Activated T-helper 1 cell treated with anti-CD3 and anti-CD28 coated beads, Interleukin-2, amount 50 U/mL, for 16 hours (primary cell): Measurements from ENCODE around the gene CHST13.

Experiments used
- DNase-seq, 2 donors: peaks; one replicate each; pipeline ENCODE4 v3.0.0-alpha.2; 2020; ENCODE audit warnings: low read depth in 1 of 2, low spot score in 1 of 2

CHST13 gene

DNA sequence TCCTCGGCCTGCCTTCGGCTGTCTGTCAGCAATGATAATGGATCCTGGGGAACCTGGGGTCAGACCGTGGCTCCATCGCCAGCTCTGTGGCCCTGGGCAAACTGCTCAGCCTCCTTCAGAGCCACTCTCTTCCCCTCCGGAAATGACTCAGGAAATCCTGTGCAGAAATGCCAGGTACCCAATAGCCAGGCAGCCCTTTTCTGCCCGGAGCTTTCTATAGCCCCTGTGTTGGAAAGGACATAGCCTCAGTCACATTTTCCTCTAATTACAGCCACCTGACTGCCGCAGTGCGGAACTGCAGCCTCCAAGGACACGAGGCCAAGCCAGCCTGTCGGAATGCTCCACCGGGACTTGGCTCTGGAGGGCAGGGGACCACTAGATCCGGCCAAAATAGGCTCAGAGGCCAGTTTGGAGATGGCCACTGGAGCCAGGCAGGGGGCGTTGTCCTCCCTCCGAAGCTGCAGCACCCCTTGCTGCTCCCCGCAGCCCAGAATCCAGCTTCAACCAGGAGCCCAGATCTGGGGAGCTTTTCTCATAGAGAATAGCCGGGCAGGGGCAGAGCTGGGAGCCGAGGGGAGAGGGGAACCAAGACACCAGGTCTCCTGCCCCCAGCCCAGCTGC lies 36.7 kb upstream of the CHST13 start:
- DNase-seq: no peak

DNA sequence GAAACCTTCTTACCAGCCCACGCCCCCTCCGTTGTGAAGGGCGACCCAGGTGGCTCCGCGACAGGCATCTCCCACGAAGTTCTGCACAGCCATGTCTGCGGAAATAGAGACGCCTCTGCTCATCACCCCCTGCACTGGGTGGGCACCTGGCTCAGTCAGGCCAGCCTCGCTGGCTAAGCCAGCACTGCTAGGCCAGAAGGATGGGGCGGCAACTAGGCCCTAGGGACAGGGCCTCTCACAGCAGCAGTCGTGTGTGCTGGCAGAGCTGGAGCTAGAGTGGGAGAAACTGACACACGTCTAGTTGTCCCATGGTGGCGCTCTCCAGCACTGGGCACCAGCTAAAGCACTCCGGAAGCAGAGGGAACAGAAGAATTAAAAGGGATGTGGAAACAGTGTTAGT lies 35.8 kb upstream of the CHST13 start:
- no peak for DNase-seq

DNA sequence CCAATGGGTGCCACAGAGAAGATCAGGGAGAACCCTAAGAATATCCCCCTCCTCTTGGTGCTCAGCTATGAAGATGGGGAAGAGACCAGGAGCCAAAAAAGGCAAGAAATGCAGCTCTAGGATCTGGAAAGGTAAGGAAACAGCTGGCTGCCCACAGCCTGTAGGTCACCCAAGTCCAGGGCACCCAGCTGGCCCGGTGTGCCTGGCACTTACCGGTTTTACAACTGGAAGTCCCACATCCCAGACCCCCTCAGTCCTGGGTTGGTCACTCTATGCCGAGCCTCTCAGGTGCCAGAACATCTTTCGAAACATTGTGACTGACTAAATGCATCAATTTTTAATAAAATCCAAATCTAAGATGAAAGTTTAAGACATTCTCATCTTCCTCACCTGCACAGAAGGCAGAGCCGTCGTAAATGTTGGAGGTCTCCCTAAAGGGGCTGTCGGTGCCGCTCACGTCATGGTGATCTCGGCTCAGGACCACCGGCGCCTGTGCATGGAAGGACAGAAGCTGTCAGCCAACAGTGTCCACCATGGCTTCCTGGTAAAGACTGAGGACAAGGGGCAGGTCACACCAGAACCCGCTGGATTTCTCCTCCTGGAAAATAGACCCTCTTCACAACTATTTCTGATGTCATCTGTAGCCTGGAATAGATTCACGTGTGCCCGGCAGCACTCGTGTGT lies 34.9 kb upstream of the CHST13 start:
- no peak for DNase-seq

DNA sequence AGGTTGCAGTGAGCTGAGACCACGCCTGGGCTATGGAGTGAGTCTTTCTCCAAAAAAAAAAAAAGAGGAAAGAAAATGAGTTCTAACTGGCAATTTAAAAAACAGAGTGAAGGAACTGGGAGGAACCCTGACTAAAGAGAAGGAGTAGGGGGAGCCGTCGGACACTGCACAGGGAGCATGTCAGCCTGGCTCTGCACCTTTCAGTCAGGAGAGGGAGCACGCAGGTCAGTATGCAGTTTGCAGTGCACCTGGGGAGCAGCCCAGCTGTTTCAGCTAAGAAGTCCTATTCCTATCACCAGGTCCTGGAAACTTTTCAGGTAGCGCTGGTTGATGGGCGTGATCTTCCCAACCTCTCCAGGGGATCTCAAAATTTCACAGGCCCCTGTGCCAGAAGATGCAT lies 33.3 kb upstream of the CHST13 start:
- no peak for DNase-seq

DNA sequence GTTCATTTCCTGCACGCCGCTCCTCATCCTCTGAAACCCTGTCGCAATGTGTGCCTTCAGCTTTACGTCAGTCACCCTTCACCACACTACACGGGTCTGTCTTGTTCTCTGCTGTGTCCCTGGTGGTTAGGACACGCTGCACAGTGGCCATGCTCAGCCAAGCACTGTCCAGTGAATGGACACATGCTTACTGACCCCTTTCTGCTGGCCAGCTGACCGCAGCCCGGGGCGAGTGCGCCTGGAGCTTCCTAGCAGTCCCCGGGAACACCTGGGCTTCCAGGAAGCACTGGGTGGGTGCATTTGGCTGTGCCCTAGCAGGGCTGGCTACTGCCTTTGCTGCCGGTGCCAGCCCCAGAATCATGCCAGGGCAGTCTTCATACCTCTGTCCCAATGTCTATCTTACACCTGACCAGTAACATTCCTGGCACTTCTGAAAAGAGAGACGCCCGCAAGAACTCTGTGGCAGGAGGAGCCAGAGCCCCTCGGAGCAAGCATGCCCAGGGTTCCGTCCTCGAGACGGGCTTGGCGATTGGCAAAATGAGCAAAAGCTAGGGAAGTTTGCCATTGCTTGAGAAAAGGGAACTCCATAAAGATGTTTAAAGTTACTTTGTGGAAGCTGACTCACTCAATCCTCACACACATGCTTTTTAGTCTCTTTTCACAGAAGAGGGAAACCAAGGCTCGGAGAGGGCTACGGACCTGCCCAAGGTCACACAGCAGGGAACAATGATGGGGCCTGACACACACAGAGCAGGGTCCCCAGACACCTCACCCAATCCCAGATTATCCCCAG lies 32.5 kb upstream of the CHST13 start:
- DNase-seq: no peak

DNA sequence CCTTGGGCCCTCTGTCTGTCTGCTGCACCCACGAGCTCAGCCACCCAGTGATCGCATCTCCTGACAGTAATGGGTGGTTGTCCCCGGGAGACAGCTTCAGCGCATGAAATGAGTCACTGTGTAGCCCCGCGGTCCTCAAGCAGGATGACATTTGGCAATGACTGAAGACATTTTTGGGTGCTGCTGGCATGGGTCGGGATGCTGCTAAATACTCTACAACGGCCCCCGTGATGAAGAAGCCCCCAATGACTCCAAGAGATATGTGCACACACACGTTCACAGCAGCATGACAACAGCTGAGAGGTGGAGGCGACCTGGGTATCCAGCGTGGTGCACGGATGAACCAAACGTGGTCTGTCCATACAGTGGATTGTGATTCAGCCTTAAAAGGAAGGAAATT lies 30.9 kb upstream of the CHST13 start:
- DNase-seq: no peak

DNA sequence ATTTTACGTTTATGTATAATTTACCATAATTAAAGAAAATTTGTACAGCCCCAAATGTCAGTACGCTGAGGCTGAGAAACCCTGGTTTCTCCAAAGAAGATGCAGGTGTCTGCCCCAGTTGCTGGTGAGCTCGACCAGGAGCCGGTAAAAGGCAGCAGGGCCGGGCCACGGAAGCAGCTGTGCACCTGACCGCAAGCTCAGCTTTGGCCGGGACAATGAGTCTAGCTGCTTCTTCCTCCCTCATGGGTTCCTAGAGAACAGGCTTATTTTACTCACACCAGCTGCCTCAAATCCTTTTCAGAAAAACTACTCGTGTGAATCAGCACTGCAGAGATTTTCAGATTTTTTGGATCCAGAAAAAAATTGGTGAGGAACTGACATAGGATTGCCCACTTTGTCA lies 30.2 kb upstream of the CHST13 start:
- no peak for DNase-seq

DNA sequence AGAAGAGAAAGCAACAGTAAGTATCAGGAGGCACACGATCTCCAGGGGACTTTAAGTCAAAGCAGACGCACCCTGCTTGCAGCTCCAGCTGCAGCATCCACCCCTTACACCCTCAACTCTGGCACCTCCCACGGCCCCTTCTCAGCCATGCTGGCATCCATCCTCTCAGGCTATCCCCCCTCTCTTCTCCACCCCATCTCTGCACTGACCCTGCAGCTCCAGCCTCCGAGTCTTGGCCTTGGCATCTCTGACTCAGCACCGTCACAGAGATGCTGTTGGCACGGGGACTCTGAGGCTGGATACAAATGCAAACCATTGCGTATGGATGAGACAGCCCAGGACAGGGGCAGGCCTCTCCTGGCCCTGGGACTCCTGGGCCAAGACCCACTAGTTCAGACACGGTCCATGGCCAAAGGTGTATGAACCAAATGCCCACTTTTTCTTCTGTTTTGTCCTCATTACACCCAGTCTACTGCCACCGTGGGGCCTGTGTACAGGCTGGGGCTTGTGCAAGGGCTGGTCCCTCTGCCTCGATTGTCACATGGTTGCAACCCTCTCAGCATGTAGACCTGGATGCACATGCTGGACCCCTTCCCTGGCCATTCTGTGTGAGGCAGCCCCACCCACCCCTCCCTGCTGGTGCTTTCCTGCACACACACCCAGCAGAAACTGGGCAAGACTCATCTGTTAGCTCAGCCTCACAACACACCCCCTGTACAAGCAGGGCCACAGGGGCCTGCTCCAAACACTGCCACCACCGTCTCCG lies 29.6 kb upstream of the CHST13 start:
- no peak for DNase-seq

DNA sequence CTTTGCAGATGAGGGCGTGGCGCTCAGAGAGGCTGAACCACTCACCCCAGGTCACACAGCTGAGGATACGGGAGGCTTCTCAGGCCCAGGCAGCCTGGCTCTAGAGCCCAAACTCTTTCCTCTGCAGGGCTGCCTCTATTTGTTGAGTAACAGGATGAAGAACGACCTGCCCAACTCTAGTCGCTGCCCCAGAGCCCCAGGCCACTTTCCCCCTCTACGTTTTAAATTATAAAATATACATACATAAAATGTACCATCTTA lies 29.1 kb upstream of the CHST13 start:
- DNase-seq: no peak

DNA sequence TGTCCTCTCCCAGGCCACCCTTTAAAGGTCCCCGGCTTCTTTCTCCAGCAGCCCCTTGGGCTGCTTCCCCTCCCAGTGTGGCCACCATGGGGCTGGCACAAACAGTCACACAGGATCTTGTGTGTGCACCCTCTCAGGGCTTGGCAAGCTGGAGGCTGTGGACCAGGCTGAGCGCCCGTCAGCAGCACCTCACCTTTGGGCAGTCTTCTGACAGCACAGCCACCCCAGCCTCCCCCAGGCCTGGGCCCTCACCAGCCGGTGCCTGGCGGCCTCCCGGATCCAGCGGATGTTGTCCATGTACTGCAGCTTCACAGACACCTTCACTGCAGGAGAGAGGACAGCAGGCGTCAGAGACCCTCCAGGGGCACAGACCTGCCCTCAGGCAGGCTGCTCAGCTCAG lies 28.2 kb upstream of the CHST13 start:
- DNase-seq: no peak

DNA sequence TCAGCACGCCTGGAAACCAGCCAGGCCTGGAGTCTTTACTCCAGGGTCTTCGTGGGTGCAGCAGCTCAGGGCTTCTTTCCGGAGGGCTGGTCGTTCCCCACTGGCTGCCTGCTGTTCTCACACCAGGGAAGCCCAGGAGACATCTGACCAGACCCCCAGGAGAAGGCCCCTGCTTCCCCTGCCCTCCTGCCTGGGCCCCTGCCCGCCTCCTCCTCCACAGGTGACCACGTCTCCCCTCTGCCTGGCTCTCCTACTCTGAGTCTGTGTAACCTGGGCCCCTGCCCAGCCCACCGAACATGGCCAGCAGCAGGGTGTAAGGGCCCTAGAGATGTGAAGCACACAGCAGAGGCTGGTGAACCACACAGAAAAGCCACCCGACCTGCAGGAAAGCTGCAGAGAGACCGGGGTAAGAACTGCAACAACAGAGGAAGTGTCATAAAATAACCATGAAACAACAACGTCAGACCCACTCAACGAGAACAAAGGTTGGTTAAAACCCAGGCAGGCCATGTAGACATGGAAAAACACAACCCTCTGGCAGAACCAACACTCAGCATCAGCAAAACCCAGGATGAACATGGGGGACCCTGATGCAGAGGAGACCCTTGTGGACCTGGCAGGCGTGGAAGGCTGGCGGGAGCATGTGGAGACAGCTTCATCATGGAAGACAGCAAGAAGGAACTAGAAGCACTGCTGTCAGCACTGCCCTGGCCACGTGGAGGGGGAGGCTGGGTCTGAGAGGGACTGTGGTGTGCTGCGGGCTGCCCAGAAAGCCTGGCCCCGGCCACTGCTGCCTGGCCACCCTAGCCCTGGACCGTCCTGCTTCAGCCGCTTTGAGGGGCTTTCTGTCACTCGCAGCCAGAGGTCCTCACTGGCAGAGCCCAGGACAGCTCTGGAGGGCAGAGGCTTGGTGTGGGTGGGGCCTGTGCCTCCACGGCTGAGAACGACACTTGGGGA lies 26.8 kb upstream of the CHST13 start:
- no peak for DNase-seq

DNA sequence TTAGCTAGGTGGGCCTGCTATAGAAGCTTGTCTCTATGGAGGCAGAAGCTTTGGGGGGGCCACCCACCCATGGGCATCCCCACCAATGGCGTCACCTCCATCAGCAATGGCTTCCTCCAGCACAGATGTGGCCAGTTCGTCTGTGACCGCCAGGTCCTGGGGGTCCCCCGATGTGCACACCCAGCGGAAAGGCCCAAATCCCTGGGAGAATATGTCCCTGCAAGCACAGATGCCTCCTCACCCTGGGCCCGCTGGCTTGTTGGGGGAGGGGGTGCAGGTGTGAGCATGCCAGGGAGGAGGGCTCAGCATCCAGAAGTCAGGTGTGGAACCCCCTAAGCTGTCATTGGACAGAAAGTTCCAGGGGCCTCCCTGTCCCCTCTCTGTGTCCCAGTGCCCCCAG lies 26.0 kb upstream of the CHST13 start:
- no peak for DNase-seq

DNA sequence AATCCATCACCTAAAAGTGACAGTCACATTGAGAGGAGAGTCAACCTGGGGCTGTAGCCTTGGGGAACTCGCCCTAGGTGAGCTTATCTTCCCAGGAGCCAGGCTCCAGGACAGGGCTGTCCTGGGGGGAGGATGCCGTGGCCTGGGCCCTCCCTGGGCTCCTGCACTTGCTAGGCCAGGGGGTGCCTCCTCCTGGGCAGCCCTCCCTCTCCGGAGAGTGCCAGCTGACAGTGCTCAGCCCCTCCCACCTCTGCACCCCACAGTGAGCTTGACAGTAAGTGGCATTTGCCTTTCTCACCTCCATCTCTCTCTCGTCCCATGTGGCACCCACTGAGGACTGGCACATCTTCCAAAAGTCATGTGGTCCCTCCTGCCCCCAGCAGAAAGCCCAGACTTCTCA lies 25.5 kb upstream of the CHST13 start:
- no peak for DNase-seq

DNA sequence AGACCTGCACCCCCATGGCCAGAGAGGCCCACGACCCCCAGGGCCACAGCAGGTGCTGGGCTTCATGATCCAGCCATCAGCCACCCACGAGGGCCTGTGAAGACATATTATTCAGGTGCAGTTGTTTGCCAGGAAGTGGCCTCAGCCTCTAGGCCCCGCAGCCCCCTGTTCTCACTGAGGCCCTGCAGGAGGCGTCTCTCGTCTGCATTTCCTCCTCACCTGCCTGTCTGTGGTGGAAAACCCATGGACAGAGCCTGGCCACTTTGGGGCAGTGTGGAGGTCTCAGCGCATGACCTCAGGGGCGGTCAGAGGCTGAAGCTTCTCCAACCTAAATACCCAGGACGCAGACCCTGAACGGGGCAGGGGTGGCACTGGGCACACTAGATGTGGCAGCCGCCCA lies 25.0 kb upstream of the CHST13 start:
- no peak for DNase-seq

DNA sequence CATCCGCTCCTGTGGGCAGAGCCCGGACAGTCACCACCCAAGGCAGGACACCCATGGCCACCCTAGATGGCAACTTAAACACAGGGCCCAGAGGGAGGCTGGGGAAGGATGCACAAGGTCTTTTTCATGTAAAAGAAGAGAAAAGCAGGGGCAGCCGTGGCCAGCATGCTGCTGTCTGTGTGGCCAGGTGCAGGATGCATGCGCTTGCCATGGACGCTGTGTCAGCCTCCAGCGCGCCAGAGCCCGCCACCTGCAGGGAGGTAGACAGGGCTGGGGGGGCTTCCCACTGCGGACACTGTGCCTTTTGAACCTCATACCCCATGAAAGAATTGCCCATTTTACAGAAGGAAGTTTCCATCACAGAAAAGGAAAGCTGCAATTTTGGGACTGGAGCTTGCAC lies 24.6 kb upstream of the CHST13 start:
- DNase-seq: no peak

DNA sequence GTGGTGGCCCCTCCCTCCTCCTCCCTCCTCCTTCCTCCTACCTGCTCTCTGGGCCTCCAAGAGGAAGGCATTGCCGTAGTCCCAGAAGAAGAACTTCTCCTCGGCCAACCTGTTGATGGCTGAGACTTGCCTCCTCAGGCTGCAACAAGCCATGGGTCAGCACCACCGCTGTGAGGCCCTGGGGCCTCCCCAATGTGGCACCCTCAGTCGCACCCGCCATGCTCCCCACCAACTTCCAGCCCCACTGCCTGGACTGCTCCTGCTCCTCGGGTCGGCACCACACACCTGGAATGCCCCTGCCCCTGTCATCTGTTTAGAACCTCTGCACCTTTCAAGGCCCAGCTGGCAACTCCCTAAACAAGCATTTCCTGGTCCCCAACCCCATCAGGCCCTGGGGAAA lies 23.9 kb upstream of the CHST13 start:
- no peak for DNase-seq

DNA sequence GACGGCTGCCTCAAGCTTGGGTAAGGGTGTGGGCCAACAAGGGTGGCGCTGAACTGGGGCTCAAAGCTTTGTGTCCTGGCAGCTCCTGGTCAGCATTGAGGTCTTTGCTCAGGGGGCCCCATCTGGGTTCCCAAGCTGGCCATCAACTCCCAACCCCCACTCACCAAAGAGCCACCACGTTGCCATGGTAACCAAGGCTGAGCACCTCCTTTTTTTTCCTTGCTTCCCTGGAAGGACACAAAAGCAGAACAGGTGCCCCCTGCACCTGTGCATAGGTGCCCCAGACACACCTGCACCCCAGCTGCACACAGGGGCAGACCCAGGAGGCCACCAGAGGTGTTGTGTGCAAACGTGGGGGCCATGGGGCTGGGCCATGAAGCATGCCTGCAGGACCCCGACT lies 22.9 kb upstream of the CHST13 start:
- no peak for DNase-seq

DNA sequence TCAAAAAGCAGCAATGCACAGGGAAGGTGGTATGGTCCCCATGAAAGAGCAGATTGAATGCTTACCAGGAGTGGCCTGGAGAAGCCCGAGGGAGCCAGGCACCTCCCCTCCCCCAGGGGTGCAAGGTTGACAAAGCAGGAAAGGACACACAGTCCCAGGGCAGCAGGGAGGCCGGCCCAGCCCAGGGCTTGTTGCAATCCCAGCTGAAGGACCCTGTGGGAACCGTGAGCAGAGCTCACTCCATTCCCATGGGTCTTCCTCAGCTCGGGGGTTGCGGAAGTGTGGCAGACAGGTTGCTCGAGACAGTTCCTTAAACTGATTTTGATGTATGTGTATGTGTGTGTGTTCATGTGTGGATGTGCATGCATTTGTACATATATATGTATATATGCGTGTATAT lies 22.2 kb upstream of the CHST13 start:
- no peak for DNase-seq

DNA sequence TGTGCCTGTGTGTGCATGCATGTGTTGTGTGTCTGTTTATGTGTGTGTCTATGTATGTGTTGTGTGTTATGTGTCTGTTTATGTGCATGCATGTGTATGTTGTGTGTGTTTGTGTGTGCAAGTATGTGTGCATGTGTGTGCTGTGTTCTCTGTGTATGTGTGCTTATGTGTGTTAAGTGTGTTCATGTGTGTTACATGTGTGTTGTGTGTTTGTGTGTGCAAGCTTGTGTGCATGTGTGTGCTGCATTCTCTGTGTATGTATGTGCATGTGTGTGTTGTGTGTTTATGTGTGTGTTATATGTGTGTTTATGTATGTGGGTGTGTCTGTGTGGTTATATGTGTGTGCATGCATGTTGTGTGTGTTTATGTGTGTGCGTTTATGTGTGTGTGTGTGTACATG lies 21.3 kb upstream of the CHST13 start:
- no peak for DNase-seq

DNA sequence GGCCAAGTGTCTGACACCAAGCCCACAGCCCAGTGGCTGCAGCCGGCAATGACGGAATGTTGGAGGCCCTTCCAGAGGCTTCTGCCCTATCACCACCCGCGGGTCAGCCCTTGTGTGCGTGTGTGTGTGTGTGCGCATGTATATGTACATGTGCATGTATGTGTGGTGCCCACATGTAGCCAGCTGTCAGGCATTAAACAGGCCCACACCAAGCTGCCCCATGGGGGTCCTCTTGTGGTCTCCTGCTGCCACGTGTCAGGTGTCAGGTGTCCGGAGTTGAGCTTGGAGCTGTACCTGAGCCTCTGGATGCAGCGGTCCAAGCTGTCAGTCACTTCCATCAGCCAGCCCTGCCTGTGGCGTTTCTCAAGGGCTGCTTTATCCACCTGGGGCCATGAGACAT lies 20.3 kb upstream of the CHST13 start:
- no peak for DNase-seq

DNA sequence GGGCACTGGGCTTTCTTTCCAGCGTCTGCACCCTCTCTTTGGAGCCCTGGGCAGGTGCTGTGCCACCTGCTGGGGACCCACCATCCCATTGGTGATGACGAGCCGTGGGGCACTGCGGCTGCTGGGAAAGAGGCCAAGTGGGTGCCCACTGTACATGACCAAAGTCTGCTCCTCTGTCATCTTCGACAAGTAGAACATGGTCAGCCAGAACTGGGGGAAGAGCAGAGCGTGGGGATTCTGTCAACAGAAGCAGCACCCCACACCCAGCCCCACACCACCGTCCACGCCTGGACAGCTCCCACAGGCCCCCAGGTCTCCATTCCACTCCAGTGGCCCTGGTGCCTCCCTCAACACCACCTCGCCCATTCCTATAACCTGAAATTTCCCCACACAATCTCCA lies 16.1 kb upstream of the CHST13 start:
- no peak for DNase-seq
